ENCODE results near the gene HJV.

HJV gene

GRCh38 chr1:145985129-145985501 lies 36.4 kb downstream of the HJV start (continued):
- TF ChIP-seq GLI4 (tag by site-specific recombination; IDR thresholded peaks at IDR 0.05) (no peak), ZNF26 (tag by site-specific recombination; IDR thresholded peaks at IDR 0.05) (no peak), ZNF791 (tag by site-specific recombination; IDR thresholded peaks at IDR 0.05) (no peak), ZNF398 (tag by site-specific recombination; IDR thresholded peaks at IDR 0.05) (no peak), ZNF24 (tag by site-specific recombination; IDR thresholded peaks at IDR 0.05) (no peak)

- no peaks in the 10 kb centered on the region; the same call in 1 of the 2 replicates for H3K4me1 ChIP-seq (ENCODE audit: control insufficient read depth, insufficient read depth, low read length)
Observed at GRCh38 chr1:145983960-145984830, 37.3 kb downstream of the HJV start.

GRCh38 chr1:145983206-145983675 lies 38.3 kb downstream of the HJV start:
- H3K27ac ChIP-seq (ENCODE audit: extremely low read depth, low read depth, low read length) = no peak overlapping the region
- peaks cover 6% of the 10 kb centered on the region for H3K4me1 ChIP-seq (ENCODE audit: control insufficient read depth, insufficient read depth, low read length)
- POLR2A ChIA-PET = no interaction called here
- no peaks in the 10 kb centered on the region for H3K36me3 ChIP-seq (ENCODE audit: control insufficient read depth in 2 of 2, insufficient read depth in 1 of 2, low read length in 2 of 2)
- no peaks in the 10 kb centered on the region for H3K9me3 ChIP-seq (ENCODE audit: control insufficient read depth, insufficient read depth, low read depth, low read length)
- TF ChIP-seq ZBTB44 (tag by site-specific recombination; IDR thresholded peaks at IDR 0.05) (no peak), ZNF202 (tag by site-specific recombination; IDR thresholded peaks at IDR 0.05; ENCODE audit: borderline replicate concordance) (no peak), REST (tag by site-specific recombination; IDR thresholded peaks at IDR 0.05) (no peak), ZNF155 (tag by site-specific recombination; IDR thresholded peaks at IDR 0.05) (no peak), ZNF658 (tag by site-specific recombination; IDR thresholded peaks at IDR 0.05) (no peak), ZNF521 (tag by site-specific recombination; IDR thresholded peaks at IDR 0.05) (0 out of 2 replicates have a peak, but pooled peaks have one; percentile 54)
- no peak overlapping the region for H3K4me3 ChIP-seq (ENCODE audit: low read depth, low read length)
- CTCF ChIA-PET = no interaction called here

More at GRCh38 chr1:145983960-145984830, 37.3 kb downstream of the HJV start:
- Histone ChIP-seq H3K36me3 (ENCODE audit: control insufficient read depth in 2 of 2, insufficient read depth in 1 of 2, low read length in 2 of 2) (no peaks in the 10 kb centered on the region), H3K4me3 (ENCODE audit: low read depth, low read length) (no peak overlapping the region), H3K9me3 (ENCODE audit: control insufficient read depth, insufficient read depth, low read depth, low read length) (no peaks in the 10 kb centered on the region), H3K27ac (ENCODE audit: extremely low read depth, low read depth, low read length) (no peak overlapping the region)
- CTCF ChIA-PET = interaction anchor here (1.0 kb wide), 1 partner anchor 48 kb away, joined by 3 read pairs; no protein-coding TSS in a partner anchor
- peak; percentile 64; the same call in 1 of the 2 replicates for TF ChIP-seq ZNF223 (tag by site-specific recombination; IDR thresholded peaks at IDR 0.05)
- no peak for TF ChIP-seq ELK4 (IDR thresholded peaks at IDR 0.05; ENCODE audit: borderline replicate concordance, low read depth, low read length)
- TF ChIP-seq GLIS1 (tag by site-specific recombination; IDR thresholded peaks at IDR 0.05) = no peak
- no peak for TF ChIP-seq ZSCAN18 (tag by site-specific recombination; IDR thresholded peaks at IDR 0.05)
- POLR2A ChIA-PET = no interaction called here
